ENCODE measurements around the gene INSYN1.

DNA sequence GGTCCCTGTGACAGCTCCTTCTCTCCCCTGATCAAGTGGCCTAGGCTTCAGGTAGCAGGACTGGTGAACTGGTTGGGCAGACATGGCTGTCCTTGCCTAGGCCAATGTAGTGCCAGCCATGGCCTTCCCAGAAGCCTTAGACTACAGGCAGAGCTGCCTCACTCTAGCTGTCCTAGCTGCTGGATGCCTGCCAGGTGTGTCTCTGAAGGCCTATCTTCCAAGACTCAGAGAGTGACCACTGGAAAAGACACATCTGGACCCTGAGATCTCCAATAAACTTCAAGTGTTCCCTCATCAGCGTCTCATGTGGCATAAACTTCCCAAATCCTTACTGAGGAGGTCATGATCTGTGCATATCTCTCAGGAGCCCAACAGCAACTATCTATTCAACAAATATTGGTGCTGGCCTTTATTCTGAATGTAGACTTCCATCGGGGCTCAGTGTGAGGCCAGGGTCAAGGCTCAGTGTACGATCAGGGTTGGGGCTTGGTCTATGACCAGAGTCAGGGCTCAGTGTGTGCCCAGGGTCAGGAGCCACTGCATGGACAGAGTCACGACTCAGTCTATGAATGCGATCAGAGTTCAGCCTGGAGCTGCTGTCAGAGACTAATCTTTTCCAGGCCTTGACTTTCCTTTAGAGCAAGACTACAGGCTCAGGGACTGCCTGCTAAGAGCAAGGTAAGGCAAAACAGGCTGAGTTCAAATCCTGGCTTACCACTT, 36.5 kb upstream of the INSYN1 start:
- TF ChIP-seq, protein P1, sequence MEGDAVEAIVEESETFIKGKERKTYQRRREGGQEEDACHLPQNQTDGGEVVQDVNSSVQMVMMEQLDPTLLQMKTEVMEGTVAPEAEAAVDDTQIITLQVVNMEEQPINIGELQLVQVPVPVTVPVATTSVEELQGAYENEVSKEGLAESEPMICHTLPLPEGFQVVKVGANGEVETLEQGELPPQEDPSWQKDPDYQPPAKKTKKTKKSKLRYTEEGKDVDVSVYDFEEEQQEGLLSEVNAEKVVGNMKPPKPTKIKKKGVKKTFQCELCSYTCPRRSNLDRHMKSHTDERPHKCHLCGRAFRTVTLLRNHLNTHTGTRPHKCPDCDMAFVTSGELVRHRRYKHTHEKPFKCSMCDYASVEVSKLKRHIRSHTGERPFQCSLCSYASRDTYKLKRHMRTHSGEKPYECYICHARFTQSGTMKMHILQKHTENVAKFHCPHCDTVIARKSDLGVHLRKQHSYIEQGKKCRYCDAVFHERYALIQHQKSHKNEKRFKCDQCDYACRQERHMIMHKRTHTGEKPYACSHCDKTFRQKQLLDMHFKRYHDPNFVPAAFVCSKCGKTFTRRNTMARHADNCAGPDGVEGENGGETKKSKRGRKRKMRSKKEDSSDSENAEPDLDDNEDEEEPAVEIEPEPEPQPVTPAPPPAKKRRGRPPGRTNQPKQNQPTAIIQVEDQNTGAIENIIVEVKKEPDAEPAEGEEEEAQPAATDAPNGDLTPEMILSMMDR (IDR thresholded peaks at IDR 0.05) = no peak
- TF ChIP-seq POLR2A (IDR thresholded peaks at IDR 0.05) (no peak), POLR2AphosphoS5 (IDR thresholded peaks at IDR 0.05) (no peak)
